Lower leg skin (tissue), 4 donors: Measurements from ENCODE around the gene FUOM. TPM values are rescaled to one million over a fixed set of nuclear protein-coding genes. Genes with fewer than 3 reads are reported as not detected.
A peak's percentile ranks its signal among the peaks of the same experiment; 100 is the strongest.
"Not testable (repeated sequence)": the region's sequence is repeated elsewhere in the genome, so short reads cannot be mapped to it uniquely, and the experiment has no call there.

Source experiments
- DNase-seq, 2 donors: peaks; one replicate each; pipeline ENCODE4 v3.0.0-alpha.2; 2019; ENCODE audit warnings: low spot score in 2 of 2
- H3K4me3 ChIP-seq: fragments of 200-600 bp; sonication (generic); 2 replicates; pipeline ENCODE4 v1.5.1; 2017; ENCODE audit warnings: mild to moderate bottlenecking, low read depth; ENCODE audit not compliant: poor library complexity, severe bottlenecking
- POLR2A ChIP-seq, 2 donors: fragments of 450-650 bp; IDR thresholded peaks; one replicate each; pipeline ENCODE4 v1.6.1; 2016 to 2017; ENCODE audit warnings: antibody characterized with exemption in 2 of 2, mild to moderate bottlenecking in 1 of 2, moderate library complexity in 1 of 2
- WGBS, 2 donors: methylation state at CpG; one replicate each; pipeline ENCODE4 v1.1.5; 2018; 5-methylcytosine and 5-hydroxymethylcytosine counted together
- intact Hi-C: fragments of 100-400 bp; cut with DNase I; formaldehyde crosslinking; loops from one replicate; pipeline ENCODE4 v1.15.0; 2023; ENCODE audit warnings: low total_unique reads
- total RNA-seq, 4 donors: library from RNA; depleted of rRNA; stranded (reverse); fragments of >200 nt; gene quantifications; one replicate each; pipeline ENCODE4 v1.1.0, GENCODE V29; 2016
- TF ChIP-seq, protein P1 (sequence below), 3 donors: fragments of 450-650 bp; IDR thresholded peaks; one replicate each; pipeline ENCODE4 v1.5.1; 2016; ENCODE audit warnings: antibody characterized with exemption in 3 of 3, mild to moderate bottlenecking in 3 of 3, moderate library complexity in 2 of 3

Gene FUOM
- total RNA-seq, 4 donors from 2014 or later: 11.1 to 15.8 (median 15.0) TPM

DNA sequence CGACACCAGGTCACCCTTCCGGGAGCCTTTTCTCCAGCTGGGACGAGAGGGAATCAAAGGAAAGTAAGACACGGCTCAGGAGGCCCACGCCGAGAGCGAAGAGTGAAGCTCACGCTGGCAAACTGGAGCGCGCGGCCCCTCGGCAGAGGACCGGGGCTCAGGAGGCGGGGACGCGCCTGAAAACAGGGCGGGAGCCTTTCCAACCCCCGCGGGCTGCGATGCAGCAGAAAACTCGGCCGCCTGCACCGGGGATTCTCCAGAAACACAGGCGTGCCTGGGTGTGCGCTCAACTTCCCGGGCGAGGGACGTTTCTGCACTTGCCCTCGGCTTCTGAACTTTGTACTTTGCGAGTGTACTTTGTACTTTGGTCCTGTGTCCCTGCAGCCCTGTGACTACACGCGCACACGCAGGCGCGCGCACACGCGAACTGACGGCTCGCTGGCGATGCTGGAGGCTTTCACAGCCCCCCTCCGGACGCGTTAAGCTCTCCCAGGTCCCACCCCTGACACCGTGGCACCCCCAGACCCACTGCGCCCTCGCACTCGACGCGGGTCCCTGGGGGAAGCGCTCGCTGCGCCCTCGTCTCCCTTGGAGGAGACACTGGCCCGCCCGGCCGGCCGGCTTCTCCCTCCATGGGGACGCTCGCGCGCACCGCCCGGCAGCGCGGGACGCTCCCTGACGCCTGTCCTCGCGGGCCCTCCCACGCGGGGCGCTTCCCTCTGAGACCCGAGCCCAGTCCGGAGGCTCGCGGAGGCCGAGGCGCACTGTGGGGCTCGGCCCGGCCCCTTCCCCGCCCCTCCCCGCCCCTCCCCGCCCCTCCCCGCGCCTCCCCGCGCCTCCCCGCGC is 20.7 kb upstream of the FUOM start:
- peak in 1 of 2 donors; percentile 44 for DNase-seq
- TF ChIP-seq, protein P1, sequence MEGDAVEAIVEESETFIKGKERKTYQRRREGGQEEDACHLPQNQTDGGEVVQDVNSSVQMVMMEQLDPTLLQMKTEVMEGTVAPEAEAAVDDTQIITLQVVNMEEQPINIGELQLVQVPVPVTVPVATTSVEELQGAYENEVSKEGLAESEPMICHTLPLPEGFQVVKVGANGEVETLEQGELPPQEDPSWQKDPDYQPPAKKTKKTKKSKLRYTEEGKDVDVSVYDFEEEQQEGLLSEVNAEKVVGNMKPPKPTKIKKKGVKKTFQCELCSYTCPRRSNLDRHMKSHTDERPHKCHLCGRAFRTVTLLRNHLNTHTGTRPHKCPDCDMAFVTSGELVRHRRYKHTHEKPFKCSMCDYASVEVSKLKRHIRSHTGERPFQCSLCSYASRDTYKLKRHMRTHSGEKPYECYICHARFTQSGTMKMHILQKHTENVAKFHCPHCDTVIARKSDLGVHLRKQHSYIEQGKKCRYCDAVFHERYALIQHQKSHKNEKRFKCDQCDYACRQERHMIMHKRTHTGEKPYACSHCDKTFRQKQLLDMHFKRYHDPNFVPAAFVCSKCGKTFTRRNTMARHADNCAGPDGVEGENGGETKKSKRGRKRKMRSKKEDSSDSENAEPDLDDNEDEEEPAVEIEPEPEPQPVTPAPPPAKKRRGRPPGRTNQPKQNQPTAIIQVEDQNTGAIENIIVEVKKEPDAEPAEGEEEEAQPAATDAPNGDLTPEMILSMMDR (IDR thresholded peaks at IDR 0.05): no peak
- no peak for TF ChIP-seq POLR2A (IDR thresholded peaks at IDR 0.05)
- 1% methylated on average over 31 to 47 of the region's 90 CpGs for WGBS, 2 donors
- peak overlapping the region; percentile 53 for H3K4me3 ChIP-seq
- intact Hi-C loops: no loop called here

DNA sequence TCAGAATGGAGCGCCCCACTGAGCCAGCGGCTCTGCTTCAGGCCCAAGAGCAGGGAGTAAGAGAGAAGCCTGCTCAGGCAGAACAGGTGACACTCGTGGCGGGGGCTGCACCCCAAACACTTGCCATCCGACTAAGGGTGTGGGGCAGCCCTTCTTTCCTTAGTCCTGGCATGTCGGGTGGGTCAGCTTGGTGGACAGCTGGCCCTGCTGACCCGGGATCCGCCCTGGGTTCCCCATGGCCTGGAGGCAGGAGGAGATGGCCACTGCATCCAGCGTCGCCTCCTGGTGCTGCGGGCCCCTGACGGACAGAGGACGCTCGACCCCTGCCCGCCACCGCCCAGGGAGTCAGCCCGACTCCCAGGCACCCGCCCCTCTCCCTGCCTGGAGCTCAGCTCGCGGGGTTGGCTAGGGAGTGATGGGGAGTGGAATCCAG is 20.0 kb upstream of the FUOM start:
- 17 to 23% methylated on average over 17 to 20 of the region's 20 CpGs for WGBS, 2 donors
- peak overlapping the region; percentile 53 for H3K4me3 ChIP-seq
- no peak for TF ChIP-seq POLR2A (IDR thresholded peaks at IDR 0.05)
- TF ChIP-seq, protein P1 (IDR thresholded peaks at IDR 0.05): no peak
- DNase-seq: no peak
- intact Hi-C loops: no loop called here

DNA sequence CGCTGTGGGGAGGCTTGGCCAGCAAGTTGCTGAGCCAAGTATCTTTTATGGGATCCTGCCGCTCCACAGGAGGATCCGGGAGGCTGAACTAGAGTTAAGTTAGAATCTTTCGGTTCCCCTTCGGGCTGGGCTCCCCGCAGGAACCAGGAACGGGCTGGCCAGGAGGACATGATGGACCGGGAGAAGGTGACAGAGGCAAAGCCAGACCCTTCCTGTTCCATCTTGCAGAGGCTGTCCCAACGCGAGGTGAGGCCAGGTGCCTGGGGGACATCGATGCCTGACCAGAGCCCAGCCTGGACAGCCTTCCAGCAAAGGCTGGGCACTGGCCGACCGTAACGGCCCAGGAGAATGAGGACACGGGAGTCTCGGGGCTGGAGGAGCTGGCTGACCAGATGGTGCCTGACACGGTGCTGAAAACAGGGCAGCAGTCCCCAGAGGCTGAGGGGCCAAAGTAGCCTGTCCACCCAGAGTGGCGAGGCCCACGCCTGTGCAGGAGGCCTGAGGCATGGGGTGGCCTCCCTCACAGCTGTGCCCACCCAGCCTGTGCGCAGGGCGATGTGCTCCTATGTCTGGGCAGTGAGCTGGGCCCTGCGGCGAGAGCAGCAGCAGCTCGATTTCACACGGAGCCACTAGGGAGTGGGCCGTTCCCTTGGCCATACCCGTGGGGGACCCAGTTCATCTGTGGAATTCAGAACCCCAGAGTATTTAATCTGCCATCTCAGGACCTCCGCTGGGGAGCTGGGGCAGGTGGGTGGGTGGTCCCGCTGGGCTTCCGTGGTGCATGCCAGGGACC is 19.4 kb upstream of the FUOM start:
- TF ChIP-seq, protein P1 (IDR thresholded peaks at IDR 0.05): no peak
- no peak for TF ChIP-seq POLR2A (IDR thresholded peaks at IDR 0.05)
- H3K4me3 ChIP-seq: no peak overlapping the region
- intact Hi-C loops: no loop called here
- WGBS, 2 donors: 91% methylated on average over 19 to 30 of the region's 30 CpGs
- DNase-seq: no peak

DNA sequence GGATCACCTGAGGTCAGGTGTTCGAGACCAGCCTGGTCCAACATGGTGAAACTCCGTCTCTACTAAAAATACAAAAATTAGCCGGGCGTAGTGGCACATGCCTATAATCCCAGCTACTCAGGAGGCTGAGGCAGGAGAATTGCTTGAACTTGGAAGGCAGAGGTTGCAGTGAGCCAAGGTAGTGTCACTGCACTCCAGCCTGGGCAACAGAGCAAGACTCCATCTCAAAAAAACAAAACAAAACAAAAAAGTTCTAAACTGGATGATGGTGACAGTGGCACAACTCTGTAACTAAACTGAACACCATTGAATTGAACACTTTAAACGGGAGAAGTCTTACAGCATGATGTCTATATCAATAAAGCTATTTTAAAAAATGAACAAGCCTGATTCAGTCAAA is 18.4 kb upstream of the FUOM start:
- WGBS, 2 donors: 87 to 91% methylated on average over 5 of the region's 5 CpGs
- DNase-seq, intact Hi-C loops: not testable (repeated sequence)

DNA sequence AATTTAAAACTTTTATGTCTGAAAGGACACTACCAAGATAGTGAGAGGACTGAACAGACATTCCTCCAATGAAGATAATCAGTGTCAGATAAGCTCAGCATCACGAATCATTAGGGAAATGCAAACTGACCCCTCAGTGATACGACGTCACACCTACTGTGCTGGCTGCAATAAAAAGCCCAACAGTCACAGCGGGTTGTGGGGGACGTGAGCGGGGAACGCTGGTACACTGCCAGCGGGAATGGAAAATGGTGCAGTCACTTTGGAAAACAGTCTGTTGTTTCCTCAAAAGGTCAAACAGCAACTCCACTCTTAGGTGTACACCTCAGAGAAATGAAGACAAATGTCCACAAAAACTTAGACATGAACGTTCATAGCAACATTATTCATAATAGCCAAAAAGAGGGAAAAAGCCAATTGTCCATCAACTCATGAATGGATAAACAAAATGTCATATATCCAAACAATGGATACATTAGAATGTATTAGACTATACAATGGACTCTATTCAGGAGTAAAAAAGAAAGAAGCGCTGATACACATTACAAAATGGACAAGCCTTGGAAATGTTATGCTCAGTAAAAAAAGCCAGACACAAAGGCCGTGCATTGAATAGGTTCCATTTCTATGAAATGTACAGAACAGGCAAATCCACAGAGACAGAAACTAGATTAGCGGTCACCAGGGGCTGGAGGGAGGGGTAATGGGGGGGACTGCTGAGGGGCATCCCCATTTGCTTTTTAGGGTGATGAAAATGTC is 17.7 kb upstream of the FUOM start:
- TF ChIP-seq POLR2A (IDR thresholded peaks at IDR 0.05): no peak
- TF ChIP-seq, protein P1 (IDR thresholded peaks at IDR 0.05): no peak
- H3K4me3 ChIP-seq: no peak overlapping the region
- 72 to 76% methylated on average over 12 of the region's 12 CpGs for WGBS, 2 donors
- DNase-seq: no peak
- intact Hi-C loops: no loop called here

More for the DNA sequence above, 18.4 kb upstream of the FUOM start:
- not testable (repeated sequence) for H3K4me3 ChIP-seq
